Testis (tissue), 3 donors: ENCODE measurements around the gene CAPZA3. TPM values are rescaled to one million over a fixed set of nuclear protein-coding genes. Genes with fewer than 3 reads are reported as not detected.

Experiments used
- DNase-seq: peaks from one replicate; pipeline ENCODE4 v3.0.0-alpha.2; 2019
- H3K27ac ChIP-seq, 2 donors: fragments of 200-600 bp; sonication (generic); one replicate each; pipeline ENCODE4 v1.5.1; 2019
- H3K27me3 ChIP-seq: fragments of 200-600 bp; sonication (generic); one replicate; pipeline ENCODE4 v1.5.1; 2019
- H3K36me3 ChIP-seq: fragments of 200-600 bp; sonication (generic); one replicate; pipeline ENCODE4 v1.5.1; 2017; ENCODE audit warnings: low read depth; ENCODE audit errors: missing control alignments
- H3K4me1 ChIP-seq: fragments of 200-600 bp; sonication (generic); one replicate; pipeline ENCODE4 v1.5.1; 2019
- H3K4me3 ChIP-seq, 2 donors: fragments of 200-600 bp; sonication (generic); one replicate each; pipeline ENCODE4 v1.5.1; 2017 to 2019
- H3K9me3 ChIP-seq: fragments of 200-600 bp; sonication (generic); one replicate; pipeline ENCODE4 v1.5.1; 2017
- CTCF ChIP-seq, 3 experiments: fragments of 450-650 bp in 2 of 3; fragments of 200-600 bp in 1 of 3; sonication (generic) in 1 of 3; IDR thresholded peaks; one replicate each; pipeline ENCODE4 v1.5.1; 2016 to 2019; ENCODE audit warnings: antibody characterized with exemption in 3 of 3, mild to moderate bottlenecking in 2 of 3, moderate library complexity in 1 of 3
- POLR2A ChIP-seq: fragments of 450-650 bp; IDR thresholded peaks from one replicate; pipeline ENCODE4 v1.6.1; 2017; ENCODE audit warnings: antibody characterized with exemption, mild to moderate bottlenecking, moderate library complexity
- WGBS, 2 donors: methylation state at CpG; one replicate each; pipeline ENCODE4 v1.1.5; 2018; 5-methylcytosine and 5-hydroxymethylcytosine counted together
- intact Hi-C: fragments of 100-400 bp; cut with DNase I; formaldehyde crosslinking; loops from one replicate; pipeline ENCODE4 v1.15.1; 2023; ENCODE audit warnings: low total_unique reads
- polyA plus RNA-seq: library from polyadenylated mRNA; stranded (reverse); fragments of 350-450 nt; fragmentation: Illumina TruSeq; extraction: RNeasy Lipid Tissue Mini Kit (QIAGEN cat#74804); gene quantifications from one replicate; pipeline ENCODE4 v1.2.3, GENCODE V29; 2014; ENCODE audit warnings: low read depth, low replicate concordance; ENCODE audit not compliant: insufficient read depth
- total RNA-seq, 2 donors: library from RNA; depleted of rRNA; stranded (reverse); fragments of >200 nt; gene quantifications; one replicate each; pipeline ENCODE4 v1.2.3, GENCODE V29; 2016

The CAPZA3 gene
- total and polyA plus RNA-seq, 3 donors from 2014 or later = 52.6 to 210 (median 186) TPM

- intact Hi-C loops = no loop called here
- no peak for TF ChIP-seq POLR2A
- no peak for TF ChIP-seq CTCF (IDR thresholded peaks at IDR 0.05)
- H3K27me3 ChIP-seq = no peaks in the 10 kb centered on the region
- H3K36me3 ChIP-seq = no peaks in the 10 kb centered on the region
- H3K4me3 ChIP-seq = no peak overlapping the region
- H3K27ac ChIP-seq = no peak overlapping the region
- no peak for DNase-seq
- H3K9me3 ChIP-seq = no peaks in the 10 kb centered on the region
- no peaks in the 10 kb centered on the region for H3K4me1 ChIP-seq
Observed at GRCh38 chr12:18718462-18718861, 19.5 kb upstream of the CAPZA3 start.

GRCh38 chr12:18719922-18720510, 17.9 kb upstream of the CAPZA3 start:
- intact Hi-C loops = no loop called here
- Histone ChIP-seq H3K27me3 (no peaks in the 10 kb centered on the region), H3K27ac (no peak overlapping the region), H3K36me3 (no peaks in the 10 kb centered on the region), H3K4me1 (no peaks in the 10 kb centered on the region), H3K4me3 (no peak overlapping the region), H3K9me3 (no peaks in the 10 kb centered on the region)
- no peak for TF ChIP-seq POLR2A
- TF ChIP-seq CTCF (IDR thresholded peaks at IDR 0.05) = no peak
- 92 to 94% methylated on average over 3 of the region's 3 CpGs for WGBS, 2 donors
- no peak for DNase-seq

GRCh38 chr12:18720690-18721089, 17.2 kb upstream of the CAPZA3 start:
- DNase-seq = no peak
- no peaks in the 10 kb centered on the region for H3K36me3 ChIP-seq
- intact Hi-C loops = no loop called here
- H3K27me3 ChIP-seq = no peaks in the 10 kb centered on the region
- H3K27ac ChIP-seq = no peak overlapping the region
- H3K4me3 ChIP-seq = no peak overlapping the region
- H3K9me3 ChIP-seq = no peaks in the 10 kb centered on the region
- no peaks in the 10 kb centered on the region for H3K4me1 ChIP-seq
- TF ChIP-seq CTCF (IDR thresholded peaks at IDR 0.05) (no peak), POLR2A (no peak)

GRCh38 chr12:18721452-18721851, 16.5 kb upstream of the CAPZA3 start:
- DNase-seq = no peak
- TF ChIP-seq CTCF (IDR thresholded peaks at IDR 0.05) (no peak), POLR2A (no peak)
- no peaks in the 10 kb centered on the region for H3K4me1 ChIP-seq
- no peak overlapping the region for H3K4me3 ChIP-seq
- H3K27me3 ChIP-seq = no peaks in the 10 kb centered on the region
- no peaks in the 10 kb centered on the region for H3K9me3 ChIP-seq
- no peaks in the 10 kb centered on the region for H3K36me3 ChIP-seq
- H3K27ac ChIP-seq = no peak overlapping the region
- WGBS, 2 donors = 90 to 97% methylated on average over 1 of the region's 1 CpG
- intact Hi-C loops = no loop called here

- H3K27me3 ChIP-seq = no peaks in the 10 kb centered on the region
- intact Hi-C loops = no loop called here
- no peak overlapping the region for H3K4me3 ChIP-seq
- H3K4me1 ChIP-seq = no peaks in the 10 kb centered on the region
- no peaks in the 10 kb centered on the region for H3K9me3 ChIP-seq
- DNase-seq = no peak
- no peak overlapping the region for H3K27ac ChIP-seq
- no peak for TF ChIP-seq POLR2A
- no peak for TF ChIP-seq CTCF (IDR thresholded peaks at IDR 0.05)
- no peaks in the 10 kb centered on the region for H3K36me3 ChIP-seq
- WGBS, 2 donors = 93 to 99% methylated on average over 2 of the region's 2 CpGs
Observed at GRCh38 chr12:18723752-18724151, 14.2 kb upstream of the CAPZA3 start.
